Measurements from ENCODE around the gene PRPF6. TPM values are rescaled to one million over a fixed set of nuclear protein-coding genes. Genes with fewer than 3 reads are reported as not detected.

PRPF6 gene
- polyA plus RNA-seq, 1 experiment, result 52.3 TPM

DNA sequence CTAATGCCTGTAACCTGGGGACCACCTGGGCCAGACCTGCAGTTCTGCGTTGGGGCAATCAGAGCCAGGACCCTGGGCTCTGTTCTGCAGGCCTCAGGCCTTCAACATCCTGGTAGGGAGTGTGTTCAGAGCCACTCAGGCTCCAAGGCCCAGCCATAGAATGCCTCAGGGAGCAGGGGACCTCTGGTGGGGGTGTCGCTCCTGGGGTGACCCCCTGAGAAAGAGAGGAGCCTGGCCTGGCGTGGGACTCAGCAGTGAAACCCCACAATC lies 37.2 kb upstream of the PRPF6 start:
- TF ChIP-seq, protein P1, sequence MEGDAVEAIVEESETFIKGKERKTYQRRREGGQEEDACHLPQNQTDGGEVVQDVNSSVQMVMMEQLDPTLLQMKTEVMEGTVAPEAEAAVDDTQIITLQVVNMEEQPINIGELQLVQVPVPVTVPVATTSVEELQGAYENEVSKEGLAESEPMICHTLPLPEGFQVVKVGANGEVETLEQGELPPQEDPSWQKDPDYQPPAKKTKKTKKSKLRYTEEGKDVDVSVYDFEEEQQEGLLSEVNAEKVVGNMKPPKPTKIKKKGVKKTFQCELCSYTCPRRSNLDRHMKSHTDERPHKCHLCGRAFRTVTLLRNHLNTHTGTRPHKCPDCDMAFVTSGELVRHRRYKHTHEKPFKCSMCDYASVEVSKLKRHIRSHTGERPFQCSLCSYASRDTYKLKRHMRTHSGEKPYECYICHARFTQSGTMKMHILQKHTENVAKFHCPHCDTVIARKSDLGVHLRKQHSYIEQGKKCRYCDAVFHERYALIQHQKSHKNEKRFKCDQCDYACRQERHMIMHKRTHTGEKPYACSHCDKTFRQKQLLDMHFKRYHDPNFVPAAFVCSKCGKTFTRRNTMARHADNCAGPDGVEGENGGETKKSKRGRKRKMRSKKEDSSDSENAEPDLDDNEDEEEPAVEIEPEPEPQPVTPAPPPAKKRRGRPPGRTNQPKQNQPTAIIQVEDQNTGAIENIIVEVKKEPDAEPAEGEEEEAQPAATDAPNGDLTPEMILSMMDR (IDR thresholded peaks at IDR 0.05; ENCODE audit: insufficient read depth, low read depth, low read length), result no peak
- ChIA-PET POLR2A (no interaction called here), CTCF (no interaction called here)
- H3K27me3 ChIP-seq (ENCODE audit: control insufficient read depth, insufficient read depth, low read length), result no peaks in the 10 kb centered on the region
- no peak for DNase-seq (ENCODE audit: low read depth)
- peaks cover 52% of the 10 kb centered on the region for H3K36me3 ChIP-seq (ENCODE audit: control insufficient read depth, insufficient read depth, low read length)
- no peak overlapping the region for H3K4me3 ChIP-seq (ENCODE audit: low read depth, low read length)

DNA sequence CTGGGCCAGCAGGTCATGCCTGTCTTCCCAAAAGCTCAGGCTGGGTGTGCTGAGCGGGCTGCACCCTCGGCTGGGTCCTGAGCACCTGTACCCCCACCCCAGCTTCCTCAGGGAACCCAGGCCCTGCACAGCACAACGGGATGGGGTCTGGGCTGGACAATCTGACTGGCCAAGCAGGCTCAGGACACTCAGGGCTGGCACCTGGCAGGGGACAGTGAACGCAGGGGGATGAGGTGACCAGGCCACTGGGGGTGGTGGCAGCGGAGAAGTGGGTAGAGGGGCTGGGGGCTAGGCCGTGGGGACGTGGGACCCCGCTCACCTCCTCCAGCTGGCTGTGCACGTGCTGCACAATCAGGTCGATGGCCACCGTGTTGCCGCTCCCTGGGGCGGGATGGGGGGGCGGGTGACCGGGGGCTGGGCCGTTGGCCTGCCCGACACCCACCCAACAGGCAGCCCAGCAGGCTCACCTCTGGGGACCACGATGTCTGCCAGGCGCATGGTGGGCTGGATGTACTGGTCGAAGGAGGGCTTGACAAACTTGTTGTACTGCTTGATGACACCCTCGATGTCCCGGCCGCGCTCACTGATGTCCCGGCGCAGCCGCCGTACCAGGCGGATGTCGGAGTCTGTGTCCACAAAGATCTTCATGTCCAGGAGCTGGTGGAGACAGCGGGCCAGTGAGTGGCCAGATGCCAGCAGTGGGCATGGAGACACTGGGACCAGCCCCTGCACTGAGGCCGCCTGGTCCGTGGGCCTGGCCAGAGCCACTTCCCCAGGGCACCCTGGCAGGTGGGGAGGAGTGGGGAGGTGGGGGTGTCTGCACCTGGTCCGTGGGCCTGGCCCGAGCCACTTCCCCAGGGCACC lies 36.6 kb upstream of the PRPF6 start:
- no peak for DNase-seq (ENCODE audit: low read depth)
- TF ChIP-seq, protein P1 (IDR thresholded peaks at IDR 0.05; ENCODE audit: insufficient read depth, low read depth, low read length), result no peak
- ChIA-PET CTCF (no interaction called here), POLR2A (no interaction called here)
- Histone ChIP-seq H3K4me3 (ENCODE audit: low read depth, low read length) (no peak overlapping the region), H3K27me3 (ENCODE audit: control insufficient read depth, insufficient read depth, low read length) (no peaks in the 10 kb centered on the region), H3K36me3 (ENCODE audit: control insufficient read depth, insufficient read depth, low read length) (peaks cover 48% of the 10 kb centered on the region)

DNA sequence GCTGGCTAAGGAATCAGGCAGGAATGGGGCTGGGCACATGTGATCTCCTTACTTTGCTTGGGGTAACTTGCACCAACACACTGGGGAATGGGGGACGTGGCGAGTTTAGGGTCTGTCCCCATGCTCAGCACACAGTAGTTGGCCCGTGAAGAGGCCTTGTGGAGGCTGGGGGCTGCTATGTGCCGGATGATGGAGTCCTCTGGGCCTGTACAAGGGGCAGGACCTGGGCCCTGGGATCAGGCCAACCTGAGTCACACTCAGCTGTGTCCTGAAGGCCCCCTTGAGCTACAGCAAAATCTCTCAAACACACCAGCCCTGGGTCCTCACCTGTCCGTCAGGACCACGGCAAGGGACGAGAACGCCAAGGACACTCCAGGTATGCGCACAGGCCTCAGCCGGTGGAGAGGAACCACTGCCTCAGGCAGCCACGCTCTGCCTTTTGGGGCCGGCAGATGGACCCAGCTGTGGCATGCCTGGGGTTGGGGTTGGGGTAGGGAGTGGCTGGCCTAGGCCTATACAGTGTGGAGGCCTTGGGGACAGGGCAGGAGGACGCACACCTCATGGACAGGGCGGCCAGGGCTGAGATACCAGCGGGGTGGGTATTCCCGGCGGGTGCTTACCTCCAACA lies 35.8 kb upstream of the PRPF6 start:
- no peaks in the 10 kb centered on the region for H3K27me3 ChIP-seq (ENCODE audit: control insufficient read depth, insufficient read depth, low read length)
- TF ChIP-seq, protein P1 (IDR thresholded peaks at IDR 0.05; ENCODE audit: insufficient read depth, low read depth, low read length), result no peak
- DNase-seq (ENCODE audit: low read depth), result no peak
- CTCF ChIA-PET, result interaction anchor here (1.0 to 1.5 kb wide), 2 partner anchors 29 to 382 kb away, joined by 3 to 5 read pairs; no protein-coding TSS in a partner anchor
- POLR2A ChIA-PET, result no interaction called here
- H3K36me3 ChIP-seq (ENCODE audit: control insufficient read depth, insufficient read depth, low read length), result peaks cover 46% of the 10 kb centered on the region
- no peak overlapping the region for H3K4me3 ChIP-seq (ENCODE audit: low read depth, low read length)

DNA sequence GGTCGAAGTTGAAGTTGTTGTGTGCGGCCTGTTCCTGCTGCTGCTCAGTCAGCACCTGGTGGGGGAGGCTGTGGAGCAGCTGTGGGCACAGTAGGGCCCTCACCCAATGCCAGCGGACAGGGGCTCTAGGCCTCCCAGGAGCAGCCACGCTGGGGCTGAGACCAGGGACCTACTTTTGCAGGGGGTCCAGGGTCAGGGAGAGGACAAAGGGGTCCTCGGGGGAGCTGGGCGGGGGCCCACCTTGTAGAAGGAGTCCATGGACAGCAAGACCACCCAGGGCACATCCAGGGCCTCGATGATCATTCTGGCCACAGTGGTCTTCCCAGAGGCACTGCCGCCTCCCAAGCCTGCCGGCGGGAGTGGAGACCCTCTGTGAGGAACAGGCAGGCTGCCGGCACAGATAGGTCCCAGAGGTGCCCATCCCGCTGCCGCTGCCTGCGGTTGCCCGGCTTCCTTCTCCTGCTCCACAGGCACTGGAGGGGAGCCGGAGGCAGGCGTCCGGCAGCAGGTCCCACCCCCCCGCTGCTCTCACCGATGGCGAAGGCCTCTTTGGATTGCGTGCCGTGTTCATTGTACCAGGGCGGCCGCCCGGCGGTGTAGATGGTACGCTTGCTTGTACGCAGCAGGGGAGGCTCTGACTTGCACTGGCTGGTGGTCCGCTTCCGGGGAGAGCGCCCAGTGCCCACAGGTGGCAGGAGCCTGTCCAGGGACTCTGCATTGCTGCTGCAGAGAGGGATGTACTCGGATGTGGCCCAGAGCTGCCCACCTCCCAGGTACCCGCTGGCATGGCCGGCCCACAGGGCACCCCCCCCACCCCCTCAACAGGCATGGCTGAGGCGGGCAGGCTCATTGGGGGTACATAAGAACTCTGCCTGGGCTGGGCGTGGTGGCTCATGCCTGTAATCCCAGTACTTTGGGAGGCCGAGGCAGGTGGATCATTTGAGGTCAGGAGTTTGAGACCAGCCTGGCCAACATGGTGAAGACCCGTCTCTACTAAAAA lies 34.7 kb upstream of the PRPF6 start:
- TF ChIP-seq, protein P1 (IDR thresholded peaks at IDR 0.05; ENCODE audit: insufficient read depth, low read depth, low read length), result no peak
- CTCF ChIA-PET, result interaction anchor here (1.0 to 1.5 kb wide), 2 partner anchors 28 to 383 kb away, joined by 3 to 5 read pairs; no protein-coding TSS in a partner anchor
- Histone ChIP-seq H3K4me3 (ENCODE audit: low read depth, low read length) (no peak overlapping the region), H3K36me3 (ENCODE audit: control insufficient read depth, insufficient read depth, low read length) (peaks cover 38% of the 10 kb centered on the region), H3K27me3 (ENCODE audit: control insufficient read depth, insufficient read depth, low read length) (no peaks in the 10 kb centered on the region)
- DNase-seq (ENCODE audit: low read depth), result no peak
- POLR2A ChIA-PET, result no interaction called here
